HL-60/S4 treated with retinoic acid at 250 ng/mL for 4 days and 3 days (cell line): ENCODE data around the gene BIRC6.
"Not testable (repeated sequence)": the region's sequence is repeated elsewhere in the genome, so short reads cannot be mapped to it uniquely, and the experiment has no call there.

Experiments used
- in situ Hi-C: fragments of 300-500 bp; cut with MboI; formaldehyde crosslinking; loops from 2 replicates; pipeline ENCODE4 v1.7.0; 2022; ENCODE audit warnings: low sequenced_read_pairs

Gene BIRC6

DNA sequence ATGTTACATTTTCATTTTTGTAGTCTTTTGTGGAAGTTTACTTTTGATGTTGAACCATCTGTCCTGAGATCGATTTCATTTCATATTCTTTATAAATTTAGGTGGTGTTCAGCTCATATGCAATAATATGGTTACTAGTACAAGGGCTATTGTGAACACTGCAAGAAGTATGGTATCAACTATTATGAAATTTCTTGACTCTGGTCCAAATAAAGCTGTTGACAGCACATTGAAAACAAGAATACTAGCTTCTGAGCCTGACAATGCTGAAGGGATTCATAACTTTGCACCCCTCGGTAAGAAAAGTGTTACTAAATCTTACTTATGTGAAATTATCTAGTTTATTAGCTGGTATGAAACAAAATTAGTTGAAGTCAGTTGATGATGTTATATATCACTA, 146.1 kb downstream of the BIRC6 start:
- in situ Hi-C loops, result no loop called here

DNA sequence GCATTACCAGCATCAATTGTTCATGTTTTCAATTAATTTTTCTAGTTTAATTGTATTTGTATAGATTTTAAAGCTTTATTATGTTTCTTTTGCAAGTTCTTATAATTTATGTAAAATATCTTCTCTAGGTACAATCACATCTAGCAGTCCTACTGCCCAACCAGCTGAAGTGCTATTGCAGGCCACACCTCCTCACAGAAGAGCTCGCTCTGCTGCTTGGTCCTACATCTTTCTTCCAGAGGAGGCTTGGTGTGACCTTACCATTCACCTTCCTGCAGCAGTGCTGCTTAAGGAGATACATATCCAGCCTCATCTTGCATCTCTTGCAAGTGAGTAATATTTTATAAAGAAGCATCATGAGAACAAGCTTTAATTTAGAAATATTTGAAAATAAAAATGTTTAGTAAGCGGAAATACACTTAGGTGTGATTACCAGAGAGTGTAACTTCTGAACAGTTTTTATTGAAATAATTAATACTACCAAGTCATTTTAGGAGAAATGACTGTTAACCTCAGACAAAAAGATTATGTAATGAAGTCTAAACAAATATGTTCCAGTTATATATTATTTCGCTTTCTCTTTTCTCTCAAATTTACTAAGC, 148.2 kb downstream of the BIRC6 start:
- in situ Hi-C loops, result no loop called here

DNA sequence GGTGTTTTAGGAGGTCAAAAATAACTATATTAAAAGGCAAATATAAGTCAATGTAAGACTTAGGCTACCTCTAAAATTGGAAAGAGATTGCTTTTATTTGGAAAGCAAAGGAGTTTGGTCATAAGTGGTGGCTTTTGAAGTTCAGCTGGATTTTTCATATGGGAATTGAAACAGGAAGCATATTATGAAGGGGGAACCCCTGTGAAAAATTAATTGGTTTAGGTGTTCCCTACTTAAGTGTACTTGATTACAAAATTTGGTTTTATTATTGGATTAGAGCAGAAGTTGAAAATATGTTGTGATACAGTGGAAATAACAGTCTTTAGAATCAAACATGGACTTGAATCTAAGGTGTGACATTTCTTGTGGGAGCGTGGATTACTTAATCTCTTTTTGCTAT, 149.6 kb downstream of the BIRC6 start:
- in situ Hi-C loops, result no loop called here

DNA sequence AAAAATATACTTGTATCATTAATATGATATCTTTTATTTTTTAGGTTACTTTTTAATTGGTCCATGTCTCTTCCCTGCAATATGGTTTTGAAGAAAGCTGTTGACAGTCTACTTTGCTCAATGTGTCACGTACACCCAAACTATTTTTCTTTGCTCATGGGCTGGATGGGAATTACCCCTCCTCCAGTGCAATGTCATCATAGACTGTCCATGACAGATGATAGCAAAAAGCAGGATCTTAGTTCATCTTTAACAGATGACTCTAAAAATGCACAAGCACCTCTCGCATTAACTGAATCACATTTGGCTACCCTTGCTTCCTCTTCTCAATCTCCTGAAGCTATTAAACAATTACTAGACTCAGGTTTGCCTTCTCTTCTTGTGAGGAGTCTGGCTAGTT, 158.1 kb downstream of the BIRC6 start:
- in situ Hi-C loops, result no loop called here

DNA sequence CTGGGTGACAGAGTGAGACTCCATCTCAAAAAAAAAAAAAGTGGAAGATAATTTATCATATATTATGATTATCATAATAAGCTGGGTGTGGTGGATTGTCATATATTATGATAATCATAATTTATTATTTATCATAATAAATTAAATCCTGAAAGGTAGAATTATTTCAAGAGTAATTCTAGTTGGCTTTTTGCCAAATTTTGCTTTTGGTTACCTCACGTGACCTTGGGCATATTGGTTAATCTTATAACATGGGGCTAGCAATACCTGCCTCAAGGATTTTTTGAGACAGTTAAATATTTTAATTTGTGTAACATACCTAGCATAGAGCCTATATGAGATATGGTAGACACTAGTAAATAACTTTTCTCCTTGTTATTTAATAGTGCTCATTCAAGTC, 159.7 kb downstream of the BIRC6 start:
- in situ Hi-C loops, result no loop called here

DNA sequence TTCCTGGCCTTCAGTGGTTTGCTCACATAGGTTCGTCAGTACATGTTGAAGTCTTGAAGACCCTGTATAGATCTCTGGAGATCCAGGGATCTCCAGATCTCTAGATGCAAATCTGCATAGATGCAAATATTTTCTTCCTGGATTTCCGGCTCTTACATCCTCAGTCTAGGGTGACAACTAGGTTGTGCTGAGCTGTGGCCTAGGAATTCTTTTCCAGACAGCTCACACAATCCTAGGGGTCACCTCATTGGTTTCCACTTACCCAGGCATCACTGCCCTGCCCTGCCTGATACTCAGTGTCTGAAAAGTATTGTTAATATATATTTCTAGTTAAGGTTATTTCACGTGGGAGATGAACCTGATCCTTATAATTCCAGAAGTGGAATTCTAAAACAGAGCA, 165.9 kb downstream of the BIRC6 start:
- in situ Hi-C loops, result no loop called here

DNA sequence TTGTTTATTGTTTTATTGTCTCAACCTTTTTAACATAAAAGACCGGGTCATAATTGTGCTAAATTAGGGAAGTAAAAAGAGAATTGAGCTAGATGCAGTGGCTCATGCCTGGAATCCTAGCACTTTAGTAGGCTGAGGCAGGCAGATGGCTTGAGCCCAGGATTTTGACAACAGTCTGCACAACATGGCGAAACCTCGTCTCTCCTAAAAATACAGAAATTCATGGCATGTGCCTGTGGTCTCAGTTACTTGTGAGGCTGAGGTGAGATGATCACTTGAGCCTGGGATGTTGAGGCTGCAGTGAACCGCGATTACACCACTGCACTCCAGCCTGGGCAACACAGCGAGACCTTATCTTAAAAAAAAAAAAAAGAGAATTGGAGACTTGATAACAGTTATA, 166.9 kb downstream of the BIRC6 start:
- in situ Hi-C loops, result no loop called here

DNA sequence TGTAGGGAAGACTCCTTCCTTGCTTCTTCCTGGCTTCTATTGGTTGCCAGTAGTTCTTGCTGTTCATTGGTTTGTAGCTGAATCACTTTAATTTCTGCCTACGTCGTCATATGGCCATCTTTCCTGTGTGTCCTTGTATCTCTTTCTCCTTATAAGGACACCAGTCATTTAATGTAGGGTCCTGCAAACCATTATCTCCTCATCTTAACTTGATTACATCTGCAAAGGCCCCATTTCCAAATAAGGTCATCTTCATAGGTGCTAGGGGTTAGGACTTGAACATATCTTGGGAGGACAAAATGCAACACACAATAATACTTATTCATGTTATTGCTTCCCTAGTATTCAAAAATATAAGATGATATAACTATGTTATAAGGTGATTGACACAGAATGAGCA, 175.5 kb downstream of the BIRC6 start:
- in situ Hi-C loops, result no loop called here

DNA sequence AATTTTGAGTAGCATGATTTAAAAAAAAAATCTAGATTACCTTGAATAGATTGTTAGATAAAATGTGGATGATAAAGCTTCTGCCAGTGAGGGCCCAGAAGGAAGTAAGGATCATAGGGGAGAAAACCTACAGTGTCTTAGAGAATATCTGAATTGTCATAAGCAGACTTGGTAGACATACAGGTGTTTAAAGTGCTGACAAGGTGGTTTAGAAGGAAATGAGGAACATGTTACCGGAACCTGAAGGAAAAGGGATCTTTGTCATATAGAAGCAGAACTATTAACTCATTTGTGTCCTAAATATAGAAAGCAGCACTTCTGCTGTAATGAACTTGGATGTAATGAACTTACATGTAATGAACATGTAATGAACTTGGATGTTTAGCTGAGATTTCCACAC, 176.1 kb downstream of the BIRC6 start:
- in situ Hi-C loops, result no loop called here

DNA sequence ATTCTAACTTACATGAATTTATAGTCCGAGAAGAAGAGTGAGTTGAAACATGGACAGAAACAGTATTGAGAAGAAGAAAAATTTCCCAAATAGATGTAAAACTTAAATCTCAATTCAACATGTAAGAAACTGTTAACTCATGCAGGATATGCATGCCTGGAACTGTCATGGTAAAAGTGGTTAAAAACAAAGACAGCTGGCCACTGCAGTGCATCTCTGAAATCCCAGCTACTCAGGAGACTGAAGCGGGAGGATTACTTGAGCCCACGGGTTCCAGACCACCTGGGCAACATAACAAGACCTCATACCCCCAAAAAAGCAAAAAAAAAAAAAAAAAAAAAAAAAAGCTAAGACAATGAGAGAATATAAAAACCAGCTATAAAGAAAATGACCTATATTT, 178.0 kb downstream of the BIRC6 start:
- in situ Hi-C loops, result no loop called here

DNA sequence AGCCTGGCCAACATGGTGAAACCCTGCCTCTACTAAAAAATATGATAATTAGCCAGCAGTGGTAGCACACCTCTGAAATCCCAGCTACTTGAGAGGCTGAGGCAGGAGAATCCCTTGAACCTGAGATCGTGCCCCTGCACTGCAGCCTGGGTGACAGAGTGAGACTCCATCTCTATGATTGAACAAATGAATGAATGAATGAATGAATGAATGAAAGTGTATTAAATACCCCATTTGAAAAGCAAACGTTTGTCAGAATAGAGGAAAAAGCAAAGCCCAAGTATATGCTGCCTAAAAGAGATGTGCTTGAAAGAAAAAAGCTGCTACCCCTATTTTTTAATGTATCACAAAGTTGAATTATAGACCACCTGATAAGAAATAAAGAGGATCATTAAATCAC, 181.9 kb downstream of the BIRC6 start:
- in situ Hi-C loops, result no loop called here

DNA sequence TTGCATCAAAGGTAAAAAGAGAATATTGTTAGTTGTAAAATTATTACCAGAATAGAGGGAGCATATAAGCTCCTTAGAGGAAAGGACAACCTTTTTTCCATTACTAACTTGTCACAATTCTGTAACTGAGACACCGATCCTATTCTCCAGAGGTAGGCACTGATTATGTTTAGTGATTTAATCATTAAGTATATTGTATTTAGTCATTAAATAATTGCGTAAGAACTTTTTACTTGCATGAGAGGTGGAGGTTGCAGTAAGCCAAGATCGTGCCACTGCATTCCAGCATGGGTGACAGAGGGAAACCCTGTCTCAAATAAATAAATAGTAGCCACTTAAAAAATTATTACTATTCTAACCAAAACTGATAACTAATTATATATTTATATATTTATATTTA, 195.7 kb downstream of the BIRC6 start:
- in situ Hi-C loops, result not testable (repeated sequence)

DNA sequence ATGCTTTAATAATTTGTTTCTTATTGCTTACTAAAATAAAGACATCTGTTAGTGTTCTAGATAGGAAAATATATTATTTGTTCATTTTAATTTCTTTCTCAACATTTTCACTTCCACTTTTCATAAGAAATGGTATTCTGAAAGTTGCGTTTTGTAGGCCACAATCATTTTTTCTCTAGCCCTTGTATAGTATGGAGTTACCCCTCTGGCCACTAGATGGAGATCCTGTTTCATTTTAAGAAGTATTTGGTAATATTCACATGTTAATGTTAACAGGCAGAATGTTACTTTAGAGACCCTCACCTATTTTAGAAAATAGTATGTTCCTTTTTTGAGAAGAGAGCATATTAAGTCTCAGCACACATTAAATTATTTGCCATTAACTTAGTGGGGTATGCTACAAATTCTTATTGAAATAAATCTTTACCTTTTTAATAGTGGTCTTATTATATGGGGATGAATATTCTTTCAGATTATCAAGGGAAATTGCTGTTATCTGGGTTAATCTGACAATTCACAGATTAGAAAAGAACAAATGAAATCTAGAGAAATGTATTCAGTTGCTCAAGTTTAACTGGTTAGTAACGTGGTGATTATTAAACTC, 197.1 kb downstream of the BIRC6 start:
- in situ Hi-C loops, result no loop called here

DNA sequence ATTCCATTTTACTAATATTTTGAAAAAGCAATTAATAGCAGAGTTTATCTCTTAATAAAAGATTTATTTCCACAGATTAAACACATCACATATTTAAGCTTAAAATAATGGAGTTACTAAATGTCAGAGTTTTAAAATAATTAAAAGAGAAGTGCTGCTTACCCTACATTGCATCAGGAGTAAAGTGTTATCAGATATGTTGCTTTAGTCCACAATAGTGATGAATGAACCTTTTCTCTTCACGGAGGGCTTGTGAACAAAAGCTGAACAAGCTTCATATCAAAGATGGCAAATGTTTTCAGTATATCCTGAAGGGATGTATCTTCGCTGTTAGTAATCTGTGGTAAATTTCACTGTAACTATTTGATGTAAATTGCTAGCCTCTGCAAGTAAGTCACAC, 201.7 kb downstream of the BIRC6 start:
- in situ Hi-C loops, result no loop called here

DNA sequence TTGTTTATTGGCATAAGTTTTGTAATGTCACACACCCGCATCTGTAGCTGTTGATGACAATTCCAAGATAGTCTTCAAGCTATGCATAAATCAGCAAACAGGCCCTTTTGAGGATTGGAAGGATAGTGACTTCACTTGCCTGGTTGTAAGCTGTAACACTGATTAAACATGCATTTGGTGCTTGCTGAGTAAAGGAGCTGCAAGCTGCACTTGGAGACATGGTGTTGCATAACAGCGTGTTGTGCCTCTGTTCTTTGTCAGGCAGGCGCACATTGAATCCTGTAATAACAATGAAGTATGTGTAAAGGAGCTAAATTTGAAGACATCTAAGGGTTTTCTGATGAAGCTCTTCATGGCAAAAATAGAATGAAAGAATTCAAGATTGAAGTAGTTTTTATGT, 202.3 kb downstream of the BIRC6 start:
- in situ Hi-C loops, result no loop called here

DNA sequence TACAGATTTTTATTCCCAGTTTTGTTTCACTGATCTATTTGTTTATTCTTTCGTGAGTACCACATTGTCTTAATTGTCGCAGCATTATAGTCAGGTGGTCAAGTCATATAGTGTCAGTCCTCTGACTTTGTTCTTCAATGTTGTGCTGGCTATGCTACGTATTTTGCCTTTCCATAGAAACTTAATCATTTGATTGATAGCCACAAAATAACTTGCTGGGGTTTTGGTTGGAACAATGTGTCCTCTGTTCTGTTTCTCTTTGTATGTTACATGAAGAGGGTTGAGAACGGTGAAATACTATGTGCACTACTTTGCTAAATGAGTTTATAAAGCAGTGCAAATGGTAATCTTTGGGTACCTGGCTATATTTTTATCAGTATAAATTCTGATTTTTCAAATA, 206.1 kb downstream of the BIRC6 start:
- in situ Hi-C loops, result no loop called here

DNA sequence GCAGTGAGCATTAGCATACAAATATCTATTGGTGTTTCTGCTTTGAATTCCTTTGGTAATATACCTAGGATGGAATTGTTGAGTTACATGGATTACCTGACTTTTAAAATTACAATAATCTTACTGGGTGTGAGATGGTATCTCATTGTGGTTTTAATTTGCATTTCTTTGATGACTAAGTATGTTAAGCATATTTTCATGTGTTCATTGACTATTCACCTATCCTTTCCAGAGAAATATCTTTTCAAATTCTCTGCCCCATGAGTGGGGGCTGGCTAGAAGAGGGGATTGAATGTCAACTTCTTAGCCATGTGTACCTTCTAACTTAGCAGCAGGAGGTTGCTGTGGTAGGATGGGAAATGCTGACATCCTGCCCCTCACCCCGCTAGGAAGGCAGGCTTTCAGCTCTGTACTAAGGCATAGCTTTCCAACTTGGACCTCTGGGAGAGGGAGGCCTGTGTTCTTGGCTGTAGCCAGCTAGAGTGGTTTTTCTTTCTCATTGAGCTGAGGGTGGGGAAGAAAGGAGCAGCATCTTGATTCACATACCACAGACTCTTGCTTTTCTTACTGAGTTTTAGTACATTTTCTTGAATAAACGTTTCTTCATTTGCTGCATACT, 207.7 kb downstream of the BIRC6 start:
- in situ Hi-C loops, result no loop called here

DNA sequence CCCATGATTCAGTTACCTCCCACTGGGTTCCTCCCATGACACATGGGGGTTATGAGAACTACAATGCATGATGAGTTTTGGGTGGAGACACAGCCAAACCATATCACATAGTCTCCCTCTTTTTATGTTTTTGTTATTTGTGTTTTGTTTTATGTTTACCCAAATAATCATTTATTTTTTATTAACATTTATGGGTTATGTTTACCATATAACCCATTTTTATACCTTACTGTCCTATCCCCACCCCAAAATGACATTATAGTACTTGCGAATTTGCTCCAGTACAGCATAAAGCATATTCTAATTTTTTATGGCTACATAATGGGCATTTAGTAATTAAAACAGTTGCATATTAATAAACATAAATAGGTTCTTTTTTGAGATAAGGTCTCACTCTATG, 209.1 kb downstream of the BIRC6 start:
- in situ Hi-C loops, result no loop called here

DNA sequence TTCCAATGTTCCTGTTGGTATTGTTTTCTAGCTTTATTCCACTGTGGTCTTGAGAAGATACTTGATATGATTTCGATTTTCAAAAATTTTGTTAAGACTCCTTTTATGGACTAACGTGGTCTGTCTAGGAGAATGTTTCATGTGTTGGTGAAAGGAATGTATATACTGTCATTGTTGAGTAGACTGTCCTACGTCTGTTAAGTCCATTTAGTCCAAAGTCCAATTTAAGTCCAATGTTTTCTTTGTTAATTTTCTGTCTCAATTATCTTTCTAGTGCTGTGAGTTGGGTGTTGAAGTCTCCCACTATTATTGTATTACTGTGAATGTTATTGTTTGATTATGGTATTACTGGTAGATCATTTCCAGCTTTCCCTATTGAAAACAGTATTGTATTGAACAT, 215.2 kb downstream of the BIRC6 start:
- in situ Hi-C loops, result no loop called here

DNA sequence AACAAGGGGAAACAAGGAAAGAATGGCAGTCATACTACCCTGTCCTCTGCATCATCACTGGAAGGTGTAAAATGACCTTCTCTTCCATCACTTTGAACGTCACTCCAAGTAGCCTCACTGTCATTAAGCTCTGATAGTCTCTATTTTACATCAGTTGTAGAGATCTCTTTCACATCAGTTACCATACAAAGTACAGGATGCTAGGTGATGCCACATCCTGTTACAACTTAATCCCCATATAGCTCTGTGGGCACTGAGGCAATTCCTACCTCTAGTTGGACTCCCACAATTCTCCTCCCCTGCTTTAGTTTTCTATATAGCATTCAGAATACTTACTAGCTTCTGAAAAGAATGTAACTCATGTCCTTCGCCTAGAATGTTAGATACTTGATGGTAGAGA, 215.9 kb downstream of the BIRC6 start:
- in situ Hi-C loops, result no loop called here

DNA sequence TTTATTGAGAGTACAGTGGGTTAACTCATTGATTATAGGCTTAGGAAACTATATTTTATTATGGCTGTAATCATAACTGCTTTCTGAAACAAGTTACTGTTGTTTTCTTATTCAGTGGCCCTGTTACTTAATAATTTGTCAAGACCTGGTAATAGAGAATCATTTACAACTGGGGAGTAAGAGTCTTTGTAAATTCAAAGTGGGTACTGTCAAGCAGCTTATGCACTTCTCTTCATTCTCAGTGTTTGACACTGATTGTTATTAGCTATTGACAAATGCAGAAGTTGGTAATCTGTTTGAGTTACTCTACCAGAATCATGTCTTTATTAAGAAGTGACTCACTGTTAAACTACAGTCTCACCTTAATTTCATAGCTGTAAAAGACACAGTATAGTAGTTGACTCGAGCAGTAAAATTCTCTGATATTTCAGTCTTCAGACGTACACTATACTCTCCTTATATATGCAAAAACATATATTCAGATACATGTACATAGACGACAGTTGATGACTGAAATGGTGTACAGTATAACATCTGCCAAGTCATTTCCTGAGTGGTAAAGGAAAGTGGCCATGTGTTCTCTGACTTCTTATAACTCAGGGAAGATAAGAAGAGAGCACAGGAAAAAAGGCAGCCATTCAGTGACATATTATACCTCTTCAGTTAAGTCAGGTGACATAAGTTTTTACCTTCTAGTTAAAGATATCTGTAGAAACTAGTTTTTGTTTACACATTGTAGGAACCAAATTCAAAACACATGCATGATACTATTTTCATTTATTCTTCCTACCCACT, 235.0 kb downstream of the BIRC6 start:
- in situ Hi-C loops, result no loop called here

DNA sequence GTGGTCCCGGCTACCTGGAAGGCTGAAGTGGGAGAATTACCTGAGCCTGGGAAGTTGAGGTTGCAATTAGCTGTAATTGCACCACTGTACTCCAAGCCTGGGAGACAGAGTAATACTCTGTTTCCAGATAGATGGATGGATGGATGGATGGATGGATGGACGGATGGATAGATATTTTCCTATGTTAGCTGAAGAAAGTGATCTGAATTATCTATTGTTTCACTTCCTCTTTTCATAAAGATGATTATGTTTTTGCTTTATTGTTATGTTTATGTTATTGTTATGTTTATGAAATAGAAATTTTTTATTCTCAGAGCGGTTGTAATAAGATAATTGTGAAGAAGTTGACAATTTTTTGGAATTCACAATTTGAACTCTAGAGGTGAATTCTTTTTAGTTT, 237.8 kb downstream of the BIRC6 start:
- in situ Hi-C loops, result no loop called here
